Measurements from ENCODE around the gene PTMS.

DNA sequence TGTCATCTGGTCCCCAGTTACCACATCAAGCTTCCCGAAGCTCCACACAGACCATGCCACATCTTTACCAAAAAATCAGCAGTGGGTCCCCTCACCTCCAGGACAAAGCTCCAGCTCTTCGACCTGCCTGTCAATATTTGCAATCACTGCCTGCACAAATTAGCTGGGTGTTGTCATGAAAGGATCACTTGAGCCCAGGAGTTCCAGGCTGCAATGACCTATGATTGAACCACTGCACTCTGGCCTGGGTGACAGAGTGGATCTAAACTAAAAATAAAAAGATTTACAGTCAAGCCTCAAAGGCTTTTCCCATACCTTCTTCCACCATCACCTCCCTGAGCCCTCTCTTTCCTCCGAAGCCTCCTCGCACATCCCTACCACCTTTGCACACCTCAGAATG is 30.4 kb downstream of the PTMS start:
- TF ChIP-seq, protein P1, sequence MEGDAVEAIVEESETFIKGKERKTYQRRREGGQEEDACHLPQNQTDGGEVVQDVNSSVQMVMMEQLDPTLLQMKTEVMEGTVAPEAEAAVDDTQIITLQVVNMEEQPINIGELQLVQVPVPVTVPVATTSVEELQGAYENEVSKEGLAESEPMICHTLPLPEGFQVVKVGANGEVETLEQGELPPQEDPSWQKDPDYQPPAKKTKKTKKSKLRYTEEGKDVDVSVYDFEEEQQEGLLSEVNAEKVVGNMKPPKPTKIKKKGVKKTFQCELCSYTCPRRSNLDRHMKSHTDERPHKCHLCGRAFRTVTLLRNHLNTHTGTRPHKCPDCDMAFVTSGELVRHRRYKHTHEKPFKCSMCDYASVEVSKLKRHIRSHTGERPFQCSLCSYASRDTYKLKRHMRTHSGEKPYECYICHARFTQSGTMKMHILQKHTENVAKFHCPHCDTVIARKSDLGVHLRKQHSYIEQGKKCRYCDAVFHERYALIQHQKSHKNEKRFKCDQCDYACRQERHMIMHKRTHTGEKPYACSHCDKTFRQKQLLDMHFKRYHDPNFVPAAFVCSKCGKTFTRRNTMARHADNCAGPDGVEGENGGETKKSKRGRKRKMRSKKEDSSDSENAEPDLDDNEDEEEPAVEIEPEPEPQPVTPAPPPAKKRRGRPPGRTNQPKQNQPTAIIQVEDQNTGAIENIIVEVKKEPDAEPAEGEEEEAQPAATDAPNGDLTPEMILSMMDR (IDR thresholded peaks at IDR 0.05; ENCODE audit: insufficient read depth, low read length) = no peak
- no peak for TF ChIP-seq POLR2AphosphoS5 (IDR thresholded peaks at IDR 0.05; ENCODE audit: low read depth)
- TF ChIP-seq, protein P2, sequence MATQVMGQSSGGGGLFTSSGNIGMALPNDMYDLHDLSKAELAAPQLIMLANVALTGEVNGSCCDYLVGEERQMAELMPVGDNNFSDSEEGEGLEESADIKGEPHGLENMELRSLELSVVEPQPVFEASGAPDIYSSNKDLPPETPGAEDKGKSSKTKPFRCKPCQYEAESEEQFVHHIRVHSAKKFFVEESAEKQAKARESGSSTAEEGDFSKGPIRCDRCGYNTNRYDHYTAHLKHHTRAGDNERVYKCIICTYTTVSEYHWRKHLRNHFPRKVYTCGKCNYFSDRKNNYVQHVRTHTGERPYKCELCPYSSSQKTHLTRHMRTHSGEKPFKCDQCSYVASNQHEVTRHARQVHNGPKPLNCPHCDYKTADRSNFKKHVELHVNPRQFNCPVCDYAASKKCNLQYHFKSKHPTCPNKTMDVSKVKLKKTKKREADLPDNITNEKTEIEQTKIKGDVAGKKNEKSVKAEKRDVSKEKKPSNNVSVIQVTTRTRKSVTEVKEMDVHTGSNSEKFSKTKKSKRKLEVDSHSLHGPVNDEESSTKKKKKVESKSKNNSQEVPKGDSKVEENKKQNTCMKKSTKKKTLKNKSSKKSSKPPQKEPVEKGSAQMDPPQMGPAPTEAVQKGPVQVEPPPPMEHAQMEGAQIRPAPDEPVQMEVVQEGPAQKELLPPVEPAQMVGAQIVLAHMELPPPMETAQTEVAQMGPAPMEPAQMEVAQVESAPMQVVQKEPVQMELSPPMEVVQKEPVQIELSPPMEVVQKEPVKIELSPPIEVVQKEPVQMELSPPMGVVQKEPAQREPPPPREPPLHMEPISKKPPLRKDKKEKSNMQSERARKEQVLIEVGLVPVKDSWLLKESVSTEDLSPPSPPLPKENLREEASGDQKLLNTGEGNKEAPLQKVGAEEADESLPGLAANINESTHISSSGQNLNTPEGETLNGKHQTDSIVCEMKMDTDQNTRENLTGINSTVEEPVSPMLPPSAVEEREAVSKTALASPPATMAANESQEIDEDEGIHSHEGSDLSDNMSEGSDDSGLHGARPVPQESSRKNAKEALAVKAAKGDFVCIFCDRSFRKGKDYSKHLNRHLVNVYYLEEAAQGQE (IDR thresholded peaks at IDR 0.05; ENCODE audit: insufficient replicate concordance, low read depth) = no peak
